ENCODE results near the gene TRMO.
"Not testable (repeated sequence)": the region's sequence is repeated elsewhere in the genome, so short reads cannot be mapped to it uniquely, and the experiment has no call there.

The TRMO gene, protein sequence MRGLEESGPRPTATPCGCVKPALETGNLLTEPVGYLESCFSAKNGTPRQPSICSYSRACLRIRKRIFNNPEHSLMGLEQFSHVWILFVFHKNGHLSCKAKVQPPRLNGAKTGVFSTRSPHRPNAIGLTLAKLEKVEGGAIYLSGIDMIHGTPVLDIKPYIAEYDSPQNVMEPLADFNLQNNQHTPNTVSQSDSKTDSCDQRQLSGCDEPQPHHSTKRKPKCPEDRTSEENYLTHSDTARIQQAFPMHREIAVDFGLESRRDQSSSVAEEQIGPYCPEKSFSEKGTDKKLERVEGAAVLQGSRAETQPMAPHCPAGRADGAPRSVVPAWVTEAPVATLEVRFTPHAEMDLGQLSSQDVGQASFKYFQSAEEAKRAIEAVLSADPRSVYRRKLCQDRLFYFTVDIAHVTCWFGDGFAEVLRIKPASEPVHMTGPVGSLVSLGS
- 44.4 to 54.1 reads per million in 2 donors for total RNA-seq

GRCh38 chr9:97921959-97922724 is at the start of gene TRMO:
TSS of gene TRMO (minus strand) at chr9:97922500. CDS start at chr9:97922493, 7 bp downstream.
- DNase-seq: peak; percentile 97

- no peak for DNase-seq
These were observed 47.9 kb upstream of the TRMO start for GRCh38 chr9:97970165-97970564.

- no peak for DNase-seq
These were observed 46.7 kb upstream of the TRMO start for GRCh38 chr9:97969014-97969413.

- DNase-seq: no peak
These were observed 44.2 kb upstream of the TRMO start for GRCh38 chr9:97966493-97966892.

DNA sequence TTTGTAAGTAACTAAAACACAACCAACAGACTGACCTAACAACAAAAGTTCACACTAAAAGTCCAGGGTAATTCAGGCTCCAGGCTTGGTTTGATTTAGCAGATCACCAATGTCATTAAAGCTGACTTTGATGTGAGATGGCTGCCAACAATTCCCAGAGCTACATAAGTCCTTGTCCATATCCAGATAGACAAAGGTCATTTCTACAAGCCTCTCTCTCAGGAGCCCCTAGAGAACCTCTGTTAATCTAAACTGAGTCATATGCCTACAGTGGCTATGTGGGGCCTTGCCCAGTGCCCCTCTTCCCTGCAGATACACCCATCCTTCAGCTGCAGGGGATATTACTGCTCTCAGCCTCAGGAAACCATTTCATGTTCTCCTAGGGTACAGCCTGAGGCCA is 42.6 kb upstream of the TRMO start:
- no peak for DNase-seq

DNA sequence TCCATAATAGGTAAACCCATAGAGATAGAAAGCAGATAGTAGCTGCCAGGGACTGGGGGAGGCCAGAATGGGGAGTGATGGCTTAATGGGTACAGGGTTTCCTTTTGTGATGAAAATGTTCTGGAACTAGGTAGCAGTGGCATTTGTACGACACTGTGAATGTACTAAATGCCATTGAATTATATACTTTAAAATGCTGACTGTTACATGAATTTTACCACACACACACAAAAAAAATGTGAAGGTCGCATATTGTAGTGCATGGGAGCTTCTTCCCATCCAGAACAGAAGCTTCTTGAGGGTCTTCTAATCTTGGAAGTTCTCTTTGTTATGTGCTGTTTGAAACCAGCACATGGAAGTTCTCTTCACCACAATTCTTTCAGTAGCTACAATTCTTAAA is 40.9 kb upstream of the TRMO start:
- no peak for DNase-seq

- DNase-seq: no peak
These were observed 40.3 kb upstream of the TRMO start for GRCh38 chr9:97962575-97962974.

GRCh38 chr9:97962136-97962535 is 39.8 kb upstream of the TRMO start:
- DNase-seq: no peak

DNA sequence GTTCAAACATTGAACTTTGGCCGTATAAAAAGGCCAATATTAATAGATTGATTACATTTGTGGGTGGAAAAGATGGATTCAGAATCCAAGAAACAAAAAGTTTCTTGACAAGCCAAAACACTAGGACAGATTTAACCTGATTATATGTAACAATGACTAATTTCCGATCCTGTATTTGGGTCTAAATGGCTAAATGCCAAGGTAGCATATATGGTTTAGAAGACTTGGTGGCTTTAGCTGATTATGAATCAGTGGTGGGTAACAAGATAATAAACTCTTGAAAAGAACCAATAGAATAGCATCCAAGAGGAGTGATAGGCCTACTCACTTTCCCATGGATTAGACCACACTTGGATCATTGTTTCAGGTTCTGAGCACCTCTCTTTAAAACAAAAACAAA is 39.1 kb upstream of the TRMO start:
- DNase-seq: no peak

DNA sequence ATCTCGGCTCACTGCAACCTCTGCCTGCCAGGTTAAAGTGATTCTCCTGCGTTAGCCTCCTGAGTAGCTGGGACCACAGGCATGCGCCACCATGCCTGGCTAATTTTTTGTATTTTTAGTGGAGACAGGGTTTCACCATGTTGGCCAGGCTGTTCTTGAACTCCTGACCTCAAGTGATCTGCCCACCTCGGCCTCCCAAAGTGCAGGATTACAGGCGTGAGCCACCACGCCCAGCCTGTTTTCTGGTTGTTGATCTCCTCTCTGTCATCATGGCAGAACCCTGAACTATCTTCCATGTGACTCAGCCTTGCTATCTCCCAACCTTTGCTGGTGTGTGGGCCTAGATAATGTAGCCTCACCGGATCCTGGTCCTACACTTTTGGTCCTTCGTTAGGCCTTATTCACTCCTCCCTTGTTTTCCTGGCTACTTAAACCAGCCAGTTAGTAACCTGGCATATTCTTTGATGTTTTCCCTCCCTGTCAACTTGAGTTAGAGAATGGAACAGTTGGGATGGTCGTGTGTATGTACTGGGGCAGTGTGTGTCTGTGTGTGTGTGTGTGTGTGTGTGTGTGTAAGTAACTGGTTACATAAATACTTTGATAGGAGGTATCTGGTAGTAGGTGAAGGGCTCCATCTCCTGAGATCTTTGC is 38.5 kb upstream of the TRMO start:
- DNase-seq: not testable (repeated sequence)

- DNase-seq: no peak
These were observed 37.3 kb upstream of the TRMO start for GRCh38 chr9:97959585-97959984.

DNA sequence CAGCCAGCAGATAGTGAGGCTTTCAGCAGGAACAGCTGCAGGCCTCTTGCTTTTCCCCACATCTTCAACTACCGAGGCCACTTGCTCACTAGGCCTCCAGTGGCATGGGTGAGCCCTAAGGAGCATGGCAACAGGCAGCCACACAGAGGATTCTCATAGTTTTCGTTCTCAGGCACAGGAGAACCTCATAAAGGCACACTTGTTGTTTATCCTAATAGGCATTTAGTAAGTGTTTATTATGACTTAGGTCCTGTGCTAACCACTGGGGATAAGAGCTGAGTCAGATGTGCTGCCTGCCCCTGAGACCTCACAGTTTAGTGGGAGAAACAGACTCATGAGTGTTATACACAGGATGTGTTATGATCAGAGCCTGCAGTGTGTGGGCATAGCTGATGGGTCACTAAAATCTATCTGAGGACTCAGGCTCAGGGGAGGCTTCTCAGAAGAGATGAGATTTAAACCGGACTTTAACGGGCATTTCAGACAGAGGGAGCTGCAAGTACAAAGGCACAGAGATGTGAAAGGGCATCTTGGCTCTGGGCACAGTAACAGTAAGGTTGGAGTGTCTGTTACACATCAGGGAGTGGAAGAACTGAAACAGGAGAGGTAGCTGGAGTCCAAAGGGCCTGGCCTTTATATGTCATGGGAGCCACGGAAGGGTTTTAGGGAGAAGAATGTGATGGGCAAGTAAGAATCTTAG is 36.7 kb upstream of the TRMO start:
- DNase-seq: no peak

DNA sequence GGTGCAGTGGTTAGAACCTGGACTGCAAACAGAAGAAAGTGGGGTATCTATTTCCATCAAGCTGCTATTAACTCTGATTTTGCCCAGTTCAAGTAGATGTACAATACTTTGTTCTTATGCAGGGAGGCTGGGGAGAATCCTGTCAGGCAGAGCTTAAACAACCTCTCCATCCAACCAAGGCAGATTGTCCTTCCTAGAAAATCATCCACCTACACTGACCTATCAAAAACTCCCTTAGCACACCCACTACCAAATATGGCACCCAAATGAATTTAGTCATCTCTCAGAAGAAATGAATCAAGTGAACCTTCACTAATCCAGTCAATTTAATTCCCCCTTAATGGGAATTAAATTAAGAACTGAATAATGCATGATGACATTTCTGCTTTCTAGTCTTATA is 34.0 kb upstream of the TRMO start:
- no peak for DNase-seq

- peak; percentile 25 for DNase-seq
These were observed 32.3 kb upstream of the TRMO start for GRCh38 chr9:97954550-97954989.

DNA sequence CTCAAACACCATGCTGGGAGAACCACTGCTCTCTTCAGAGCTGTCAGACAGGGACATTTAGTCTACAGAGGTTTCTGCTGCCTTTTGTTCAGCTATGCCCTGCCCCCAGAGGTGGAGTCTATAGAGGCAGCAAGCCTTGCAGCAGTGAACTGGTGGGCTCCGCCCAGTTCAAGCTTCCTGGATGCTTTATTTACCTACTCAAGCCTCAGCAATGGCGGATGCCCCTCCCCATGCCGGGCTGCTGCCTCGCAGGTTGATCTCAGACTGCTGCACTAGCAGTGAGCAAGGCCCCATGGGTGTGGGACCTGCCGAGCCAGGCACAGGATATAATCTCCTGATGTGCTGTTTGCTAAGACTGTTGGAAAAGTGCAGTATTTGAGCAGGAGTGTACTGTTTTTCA is 28.6 kb upstream of the TRMO start:
- not testable (repeated sequence) for DNase-seq

DNA sequence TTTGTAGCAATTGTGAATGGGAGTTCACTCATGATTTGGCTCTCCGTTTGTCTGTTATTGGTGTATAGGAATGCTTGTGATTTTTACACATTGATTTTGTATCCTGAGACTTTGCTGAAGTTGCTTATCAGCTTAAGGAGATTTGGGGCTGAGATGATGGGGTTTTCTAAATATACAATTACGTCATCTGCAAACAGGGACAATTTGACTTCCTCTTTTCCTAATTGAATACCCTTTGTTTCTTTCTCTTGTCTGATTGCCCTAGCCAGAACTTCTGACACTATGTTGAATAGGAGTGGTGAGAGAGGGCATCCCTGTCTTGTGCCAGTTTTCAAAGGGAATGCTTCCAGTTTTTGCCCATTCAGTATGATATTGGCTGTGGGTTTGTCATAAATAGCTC is 24.8 kb upstream of the TRMO start:
- not testable (repeated sequence) for DNase-seq

GRCh38 chr9:97945470-97945869 is 23.2 kb upstream of the TRMO start:
- not testable (repeated sequence) for DNase-seq

DNA sequence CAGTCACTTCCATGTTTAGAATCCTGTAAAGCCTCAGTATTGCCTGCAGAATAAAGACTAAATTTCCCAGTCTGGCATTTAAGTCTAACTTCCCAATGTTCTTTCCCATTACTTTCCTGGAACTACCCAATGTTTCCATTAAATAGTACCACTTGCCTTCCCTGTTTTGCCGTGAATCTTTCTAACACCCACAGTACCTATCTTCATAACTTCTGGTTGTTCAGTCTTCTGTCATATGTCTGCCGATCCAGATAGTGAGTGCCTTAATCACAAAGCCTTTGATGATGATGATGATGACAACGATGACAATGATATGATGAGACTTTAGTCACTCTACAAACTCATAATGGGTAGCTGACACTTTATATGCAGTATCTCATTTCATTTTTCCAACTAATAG is 22.3 kb upstream of the TRMO start:
- DNase-seq: no peak

- no peak for DNase-seq
These were observed 21.1 kb upstream of the TRMO start for GRCh38 chr9:97943308-97943855.

GRCh38 chr9:97941323-97941722 is 19.0 kb upstream of the TRMO start:
- no peak for DNase-seq

- no peak for DNase-seq
These were observed 18.4 kb upstream of the TRMO start for GRCh38 chr9:97940741-97941140.

DNA sequence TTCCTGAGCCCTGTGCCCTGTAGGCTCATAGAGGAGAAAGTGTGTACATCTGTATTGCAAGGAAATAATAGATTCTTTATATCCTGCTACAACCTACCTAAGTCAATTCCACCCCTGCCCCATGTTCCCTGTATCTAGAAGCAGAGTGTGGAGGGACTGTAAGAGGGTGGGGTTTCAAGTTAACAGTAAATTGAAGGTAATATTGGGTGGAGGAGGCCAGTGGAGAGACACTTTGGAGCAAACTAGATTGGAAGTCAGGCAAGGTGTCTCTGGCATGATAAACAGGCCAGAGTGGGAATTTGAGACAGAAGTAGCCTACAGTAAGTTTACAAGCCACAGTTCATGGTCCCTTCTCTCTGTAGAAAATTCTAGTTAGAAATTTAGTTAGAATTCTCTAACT is 17.9 kb upstream of the TRMO start:
- DNase-seq: no peak
